GM21360 (cell line): Measurements from ENCODE around the gene FHAD1.

Experiments
- ATAC-seq: cut with Tn5 transposase; IDR thresholded peaks from one replicate; pipeline ENCODE4 v1.9.1; 2021; ENCODE audit warnings: mild to moderate bottlenecking, moderate library complexity; ENCODE audit not compliant: unreplicated experiment

The FHAD1 gene

GRCh38 chr1:15246960-15247614, at the start of gene FHAD1:
FHAD1 (plus strand) TSS chr1:15247223; CDS start chr1:15251785, 4,562 bp downstream.
- no peak for ATAC-seq

GRCh38 chr1:15197591-15198447, 49.2 kb upstream of the FHAD1 start:
- no peak for ATAC-seq

GRCh38 chr1:15198684-15199083, 48.3 kb upstream of the FHAD1 start:
- no peak for ATAC-seq

GRCh38 chr1:15201221-15201620, 45.8 kb upstream of the FHAD1 start:
- ATAC-seq, result no peak

GRCh38 chr1:15201849-15202551, 45.0 kb upstream of the FHAD1 start:
- ATAC-seq, result no peak

- no peak for ATAC-seq
Observed at GRCh38 chr1:15204931-15205330, 42.1 kb upstream of the FHAD1 start.

GRCh38 chr1:15205586-15206346, 41.3 kb upstream of the FHAD1 start:
- no peak for ATAC-seq

- no peak for ATAC-seq
Observed at GRCh38 chr1:15206418-15207030, 40.5 kb upstream of the FHAD1 start.

GRCh38 chr1:15207031-15207828, 39.8 kb upstream of the FHAD1 start:
- no peak for ATAC-seq

GRCh38 chr1:15207829-15208429, 39.1 kb upstream of the FHAD1 start:
- no peak for ATAC-seq

GRCh38 chr1:15210651-15211375, 36.2 kb upstream of the FHAD1 start:
- no peak for ATAC-seq

GRCh38 chr1:15211424-15211823, 35.6 kb upstream of the FHAD1 start:
- ATAC-seq, result no peak

- ATAC-seq, result no peak
Observed at GRCh38 chr1:15212216-15212953, 34.6 kb upstream of the FHAD1 start.

- no peak for ATAC-seq
Observed at GRCh38 chr1:15212954-15213291, 34.1 kb upstream of the FHAD1 start.

- no peak for ATAC-seq
Observed at GRCh38 chr1:15213341-15213821, 33.6 kb upstream of the FHAD1 start.

- no peak for ATAC-seq
Observed at GRCh38 chr1:15214527-15214926, 32.5 kb upstream of the FHAD1 start.

- no peak for ATAC-seq
Observed at GRCh38 chr1:15215116-15215515, 31.9 kb upstream of the FHAD1 start.

GRCh38 chr1:15217654-15218053, 29.4 kb upstream of the FHAD1 start:
- ATAC-seq, result no peak
